GM11168 (cell line): ENCODE data around the gene ZNF239.
"Not testable (repeated sequence)": the region's sequence is repeated elsewhere in the genome, so short reads cannot be mapped to it uniquely, and the experiment has no call there.

Source experiments
- in situ Hi-C: fragments of 300-500 bp; cut with MboI; formaldehyde crosslinking; loops from one replicate; pipeline ENCODE4 v1.12.0; 2022; ENCODE audit warnings: low sequenced_read_pairs; ENCODE audit not compliant: unreplicated experiment

The ZNF239 gene

GRCh38 chr10:43574001-43574892 lies at the start of gene ZNF239:
Gene ZNF239 (minus strand): TSS chr10:43574616. CDS start chr10:43558079, 16,537 bp downstream.
- in situ Hi-C loops = no loop called here

- in situ Hi-C loops = no loop called here
Measured at GRCh38 chr10:43623351-43623750, 48.9 kb upstream of the ZNF239 start.

- in situ Hi-C loops = no loop called here
Measured at GRCh38 chr10:43622038-43622437, 47.6 kb upstream of the ZNF239 start.

- in situ Hi-C loops = no loop called here
Measured at GRCh38 chr10:43619368-43619767, 45.0 kb upstream of the ZNF239 start.

- in situ Hi-C loops = no loop called here
Measured at GRCh38 chr10:43616697-43617370, 42.4 kb upstream of the ZNF239 start.

- in situ Hi-C loops = no loop called here
Measured at GRCh38 chr10:43610636-43611035, 36.2 kb upstream of the ZNF239 start.

- in situ Hi-C loops = no loop called here
Measured at GRCh38 chr10:43607199-43607573, 32.8 kb upstream of the ZNF239 start.

- in situ Hi-C loops = no loop called here
Measured at GRCh38 chr10:43606323-43607198, 32.1 kb upstream of the ZNF239 start, which contains the start of gene ZNF485. Gene ZNF485 (plus strand): TSS chr10:43606438. CDS start chr10:43607051, 613 bp downstream.

GRCh38 chr10:43605850-43606322 lies 31.5 kb upstream of the ZNF239 start:
- in situ Hi-C loops = no loop called here

GRCh38 chr10:43601576-43601975 lies 27.2 kb upstream of the ZNF239 start:
- in situ Hi-C loops = not testable (repeated sequence)

- in situ Hi-C loops = no loop called here
Measured at GRCh38 chr10:43599333-43599732, 24.9 kb upstream of the ZNF239 start.

GRCh38 chr10:43598446-43598845 lies 24.0 kb upstream of the ZNF239 start:
- in situ Hi-C loops = no loop called here

GRCh38 chr10:43596546-43596945 lies 22.1 kb upstream of the ZNF239 start:
- in situ Hi-C loops = no loop called here

- in situ Hi-C loops = no loop called here
Measured at GRCh38 chr10:43595739-43596298, 21.4 kb upstream of the ZNF239 start.

- in situ Hi-C loops = no loop called here
Measured at GRCh38 chr10:43594944-43595589, 20.7 kb upstream of the ZNF239 start.

- in situ Hi-C loops = no loop called here
Measured at GRCh38 chr10:43591303-43591904, 17.0 kb upstream of the ZNF239 start.

GRCh38 chr10:43586730-43587115 lies 12.3 kb upstream of the ZNF239 start:
- in situ Hi-C loops = not testable (repeated sequence)

- in situ Hi-C loops = no loop called here
Measured at GRCh38 chr10:43585981-43586729, 11.7 kb upstream of the ZNF239 start.
